Measurements from ENCODE around the gene PIH1D1. TPM values are rescaled to one million over a fixed set of nuclear protein-coding genes. Genes with fewer than 3 reads are reported as not detected.
"Not testable (repeated sequence)": the region's sequence is repeated elsewhere in the genome, so short reads cannot be mapped to it uniquely, and the experiment has no call there.

PIH1D1 gene
- total and polyA plus RNA-seq, 7 donors, result 62.9 to 105 (median 72.8) TPM

GRCh38 chr19:49463960-49464740 lies 12.5 kb upstream of the PIH1D1 start:
- Histone ChIP-seq H3K36me3 (peaks cover 0 to 68% (median 2%) of the 10 kb centered on the region in 4 donors), H3K4me3 (no peak overlapping the region), H3K4me1 (no peaks in the 10 kb centered on the region), H3K9me3 (no peaks in the 10 kb centered on the region), H3K27ac (no peak overlapping the region), H3K27me3 (no peaks in the 10 kb centered on the region)
- 95% methylated on average over 39 of the region's 39 CpGs for WGBS, 2 donors
- intact Hi-C loops (cut with DNase I), result no loop called here
- TF ChIP-seq CTCF (IDR thresholded peaks at IDR 0.05) (no peak), POLR2AphosphoS5 (IDR thresholded peaks at IDR 0.05) (no peak), EP300 (IDR thresholded peaks at IDR 0.05) (no peak), POLR2A (IDR thresholded peaks at IDR 0.05) (no peak)
- DNase-seq, result no peak

GRCh38 chr19:49462492-49462891 lies 10.9 kb upstream of the PIH1D1 start:
- peaks cover 0 to 62% (median 4%) of the 10 kb centered on the region in 4 donors for H3K36me3 ChIP-seq
- intact Hi-C loops (cut with DNase I), result no loop called here
- 87 to 90% methylated on average over 12 of the region's 12 CpGs for WGBS, 2 donors

GRCh38 chr19:49461656-49462055 lies 10.0 kb upstream of the PIH1D1 start:
- WGBS, 2 donors, result 98% methylated on average over 37 of the region's 37 CpGs
- no peak for DNase-seq
- no peak overlapping the region for H3K27ac ChIP-seq
- peaks cover 0 to 5% (median 0%) of the 10 kb centered on the region in 4 donors for H3K4me1 ChIP-seq
- H3K27me3 ChIP-seq, result no peaks in the 10 kb centered on the region
- TF ChIP-seq POLR2AphosphoS5 (IDR thresholded peaks at IDR 0.05) (no peak), CTCF (IDR thresholded peaks at IDR 0.05) (no peak), POLR2A (IDR thresholded peaks at IDR 0.05) (no peak), EP300 (IDR thresholded peaks at IDR 0.05) (no peak)
- no peaks in the 10 kb centered on the region for H3K9me3 ChIP-seq
- intact Hi-C loops (cut with DNase I), result no loop called here
- H3K36me3 ChIP-seq, result peaks cover 0 to 56% (median 4%) of the 10 kb centered on the region in 4 donors
- H3K4me3 ChIP-seq, result no peak overlapping the region

More at GRCh38 chr19:49462492-49462891, 10.9 kb upstream of the PIH1D1 start:
- no peaks in the 10 kb centered on the region for H3K27me3 ChIP-seq
- DNase-seq, result no peak
- no peak overlapping the region for H3K4me3 ChIP-seq
- TF ChIP-seq POLR2A (IDR thresholded peaks at IDR 0.05), result no peak
- TF ChIP-seq POLR2AphosphoS5 (IDR thresholded peaks at IDR 0.05), result no peak
- TF ChIP-seq CTCF (IDR thresholded peaks at IDR 0.05), result no peak
- no peak for TF ChIP-seq EP300 (IDR thresholded peaks at IDR 0.05)
- H3K27ac ChIP-seq, result no peak overlapping the region
- H3K9me3 ChIP-seq, result no peaks in the 10 kb centered on the region
- H3K4me1 ChIP-seq, result no peaks in the 10 kb centered on the region

GRCh38 chr19:49461130-49461529 lies 9.5 kb upstream of the PIH1D1 start:
- H3K4me1 ChIP-seq; DNase-seq; intact Hi-C loops (cut with DNase I); H3K9me3 ChIP-seq; H3K27me3 ChIP-seq; H3K4me3 ChIP-seq; H3K27ac ChIP-seq: not testable (repeated sequence)
- peaks cover 0 to 50% (median 4%) of the 10 kb centered on the region in 4 donors for H3K36me3 ChIP-seq
- 0% methylated on average over 1 of the region's 1 CpG for WGBS, 2 donors

- no peaks in the 10 kb centered on the region for H3K9me3 ChIP-seq
- TF ChIP-seq POLR2A (IDR thresholded peaks at IDR 0.05) (no peak), POLR2AphosphoS5 (IDR thresholded peaks at IDR 0.05) (no peak), CTCF (IDR thresholded peaks at IDR 0.05) (no peak), EP300 (IDR thresholded peaks at IDR 0.05) (no peak)
- peaks cover 0 to 8% (median 3%) of the 10 kb centered on the region in 4 donors for H3K4me1 ChIP-seq
- no peak overlapping the region for H3K4me3 ChIP-seq
- WGBS, 2 donors, result 94 to 95% methylated on average over 12 of the region's 12 CpGs
- H3K27me3 ChIP-seq, result no peaks in the 10 kb centered on the region
- no peak overlapping the region for H3K27ac ChIP-seq
- H3K36me3 ChIP-seq, result peaks cover 0 to 37% (median 4%) of the 10 kb centered on the region in 4 donors
- DNase-seq, result no peak
- intact Hi-C loops (cut with DNase I), result loop anchor here (10.0 kb wide), 2 partner anchors 375 to 565 kb away; partner anchors contain the start of genes SNRNP70, VRK3 and ZNF473
Observed at GRCh38 chr19:49459388-49459787, 7.8 kb upstream of the PIH1D1 start.

Measured in sigmoid colon (tissue), 7 donors.